ENCODE data around the gene TUBGCP4. TPM values are rescaled to one million over a fixed set of nuclear protein-coding genes. Genes with fewer than 3 reads are reported as not detected.

Gene TUBGCP4
- 4.0 to 8.1 TPM (median 6.3 TPM) in 5 replicates for total RNA-seq (2022; extraction: Qiagen RNA extraction; ENCODE audit: low read depth)

GRCh38 chr15:43370975-43371974 is at the start of gene TUBGCP4, which contains the start of gene ZSCAN29:
Gene TUBGCP4, plus strand, starts transcription at chr15:43371101. Its CDS starts 254 bp downstream, at chr15:43371355.
Gene ZSCAN29, minus strand, starts transcription at chr15:43371043. Its CDS starts 1,130 bp downstream, at chr15:43369913.

GRCh38 chr15:43329960-43330779 is 40.7 kb upstream of the TUBGCP4 start, which contains the start of gene LCMT2:
Gene LCMT2, minus strand, starts transcription at chr15:43330573. Its CDS starts 84 bp downstream, at chr15:43330489.

Other genes with a start within 250 kb of the TUBGCP4 start
- gene TMEM62, start 237.5 kb upstream of the TUBGCP4 start, total RNA-seq (2022; extraction: Qiagen RNA extraction; ENCODE audit: low read depth) = 7.3 to 9.4 TPM (median 7.9 TPM) in 5 replicates
- gene CCNDBP1, start 185.7 kb upstream of the TUBGCP4 start, total RNA-seq (2022; extraction: Qiagen RNA extraction; ENCODE audit: low read depth) = 22.7 to 28.6 TPM (median 25.5 TPM) in 5 replicates
- not detected in 5 replicates for gene EPB42, start 150.1 kb upstream of the TUBGCP4 start, total RNA-seq (2022; extraction: Qiagen RNA extraction; ENCODE audit: low read depth)
- gene TGM5, start 104.2 kb upstream of the TUBGCP4 start, total RNA-seq (2022; extraction: Qiagen RNA extraction; ENCODE audit: low read depth) = not detected in 5 replicates
- gene TGM7, start 68.8 kb upstream of the TUBGCP4 start, total RNA-seq (2022; extraction: Qiagen RNA extraction; ENCODE audit: low read depth) = not detected in 5 replicates
- 7.2 to 8.8 TPM (median 7.7 TPM) in 5 replicates for gene LCMT2, start 40.5 kb upstream of the TUBGCP4 start, total RNA-seq (2022; extraction: Qiagen RNA extraction; ENCODE audit: low read depth)
- gene ZSCAN29, start 58 bp upstream of the TUBGCP4 start, total RNA-seq (2022; extraction: Qiagen RNA extraction; ENCODE audit: low read depth) = 9.9 to 13.0 TPM (median 11.2 TPM) in 5 replicates
- 16.5 to 23.1 TPM (median 21.9 TPM) in 5 replicates for gene TP53BP1, start 122.1 kb downstream of the TUBGCP4 start, total RNA-seq (2022; extraction: Qiagen RNA extraction; ENCODE audit: low read depth)
- gene MAP1A, start 146.5 kb downstream of the TUBGCP4 start, total RNA-seq (2022; extraction: Qiagen RNA extraction; ENCODE audit: low read depth) = 0.75 to 0.99 TPM (median 0.84 TPM) in 5 replicates
- 5.3 to 8.8 TPM (median 7.2 TPM) in 5 replicates for gene PPIP5K1, start 219.1 kb downstream of the TUBGCP4 start, total RNA-seq (2022; extraction: Qiagen RNA extraction; ENCODE audit: low read depth)
- gene CKMT1B, start 222.9 kb downstream of the TUBGCP4 start, total RNA-seq (2022; extraction: Qiagen RNA extraction; ENCODE audit: low read depth) = 2.5 to 4.8 TPM (median 4.2 TPM) in 5 replicates
- gene STRC, start 247.7 kb downstream of the TUBGCP4 start, total RNA-seq (2022; extraction: Qiagen RNA extraction; ENCODE audit: low read depth) = 0.02 to 0.23 TPM (median 0.09 TPM) in 5 replicates